H9 (cell line): Measurements from ENCODE around the gene SETD7. TPM values are rescaled to one million over a fixed set of nuclear protein-coding genes. Genes with fewer than 3 reads are reported as not detected.

Experiments
- DNase-seq: peaks from one replicate; pipeline ENCODE4 v3.0.0-alpha.2; 2017
- H2AFZ ChIP-seq: one replicate; pipeline ENCODE4 v1.6.1; 2013; ENCODE audit warnings: mild to moderate bottlenecking, low read length, control low read depth, moderate library complexity
- H2AK5ac ChIP-seq: 2 replicates; pipeline ENCODE4 v1.6.1; 2013; ENCODE audit warnings: low read length, control low read depth, mixed read lengths; ENCODE audit not compliant: insufficient read length
- H2BK120ac ChIP-seq: one replicate; pipeline ENCODE4 v1.6.1; 2013; ENCODE audit warnings: low read depth, mild to moderate bottlenecking, low read length, control low read depth, inconsistent platforms; ENCODE audit not compliant: poor library complexity, severe bottlenecking
- H2BK12ac ChIP-seq: 2 replicates; pipeline ENCODE4 v1.6.1; 2013; ENCODE audit warnings: low read length, control low read depth, mixed read lengths, low read depth; ENCODE audit not compliant: insufficient read length
- H2BK15ac ChIP-seq: 2 replicates; pipeline ENCODE4 v1.6.1; 2013; ENCODE audit warnings: low read depth, low read length, control low read depth
- H2BK20ac ChIP-seq: one replicate; pipeline ENCODE4 v1.6.1; 2013; ENCODE audit warnings: low read depth, mild to moderate bottlenecking, low read length, control low read depth, inconsistent platforms; ENCODE audit not compliant: poor library complexity, severe bottlenecking
- H2BK5ac ChIP-seq: 2 replicates; pipeline ENCODE4 v1.6.1; 2013; ENCODE audit warnings: low read length, control low read depth, mixed read lengths; ENCODE audit not compliant: insufficient read length
- H3K14ac ChIP-seq: 2 replicates; pipeline ENCODE4 v1.6.1; 2013; ENCODE audit warnings: low read length, control low read depth; ENCODE audit not compliant: insufficient read depth
- H3K18ac ChIP-seq: 2 replicates; pipeline ENCODE4 v1.6.1; 2013; ENCODE audit warnings: low read depth, mild to moderate bottlenecking, mixed read lengths, low read length, control low read depth; ENCODE audit not compliant: insufficient read length
- H3K23ac ChIP-seq: 2 replicates; pipeline ENCODE4 v1.6.1; 2013; ENCODE audit warnings: low read length, control low read depth, mixed read lengths, low read depth; ENCODE audit not compliant: insufficient read length
- H3K23me2 ChIP-seq: 2 replicates; pipeline ENCODE4 v1.6.1; 2013; ENCODE audit warnings: low read depth, mild to moderate bottlenecking, mixed read lengths, low read length, control low read depth; ENCODE audit not compliant: insufficient read length, poor library complexity, severe bottlenecking
- H3K27ac ChIP-seq: 2 replicates; pipeline ENCODE4 v1.5.1; 2013; ENCODE audit warnings: low read length, control low read depth, mixed read lengths, low read depth; ENCODE audit not compliant: insufficient read length
- H3K27me3 ChIP-seq: 2 replicates; pipeline ENCODE4 v1.6.1; 2013; ENCODE audit warnings: low read length, control low read depth, inconsistent platforms; ENCODE audit not compliant: insufficient read depth
- H3K4ac ChIP-seq: 2 replicates; pipeline ENCODE4 v1.6.1; 2013; ENCODE audit warnings: low read depth, mild to moderate bottlenecking, control low read depth, inconsistent platforms, low read length, moderate library complexity
- H3K4me1 ChIP-seq: 2 replicates; pipeline ENCODE4 v1.6.1; 2013; ENCODE audit warnings: low read length, control low read depth, inconsistent platforms; ENCODE audit not compliant: insufficient read depth
- H3K4me2 ChIP-seq: 2 replicates; pipeline ENCODE4 v1.6.1; 2013; ENCODE audit warnings: low read length, control low read depth, mixed read lengths; ENCODE audit not compliant: insufficient read length, insufficient read depth
- H3K56ac ChIP-seq: 2 replicates; pipeline ENCODE4 v1.6.1; 2013; ENCODE audit warnings: low read depth, mild to moderate bottlenecking, mixed read lengths, low read length, control low read depth; ENCODE audit not compliant: insufficient read length
- H3K79me1 ChIP-seq: 2 replicates; pipeline ENCODE4 v1.6.1; 2013; ENCODE audit warnings: low read depth, mild to moderate bottlenecking, moderate library complexity, low read length, control low read depth, inconsistent platforms; ENCODE audit not compliant: insufficient read depth, poor library complexity, severe bottlenecking
- H3K79me2 ChIP-seq: 2 replicates; pipeline ENCODE4 v1.6.1; 2013; ENCODE audit warnings: low read length, control low read depth, inconsistent platforms; ENCODE audit not compliant: insufficient read depth
- H3K9ac ChIP-seq: 2 replicates; pipeline ENCODE4 v1.6.1; 2013; ENCODE audit warnings: low read length, control low read depth, mixed read lengths; ENCODE audit not compliant: insufficient read length; ENCODE audit errors: extremely low read depth
- H3K9me3 ChIP-seq: one replicate; pipeline ENCODE4 v1.6.1; 2013; ENCODE audit warnings: low read depth, low read length, inconsistent platforms; ENCODE audit not compliant: control insufficient read depth
- H3T11ph ChIP-seq: one replicate; pipeline ENCODE4 v1.6.1; 2013; ENCODE audit warnings: mild to moderate bottlenecking, low read length, control low read depth, inconsistent platforms
- H4K20me1 ChIP-seq: one replicate; pipeline ENCODE4 v1.6.1; 2013; ENCODE audit not compliant: control insufficient read depth, insufficient read length, insufficient read depth
- H4K5ac ChIP-seq: 2 replicates; pipeline ENCODE4 v1.6.1; 2013; ENCODE audit warnings: low read depth, mild to moderate bottlenecking, mixed read lengths, low read length, control low read depth; ENCODE audit not compliant: insufficient read length
- H4K8ac ChIP-seq: replicated peaks from 2 replicates; pipeline ENCODE4 v1.6.1; 2013; ENCODE audit warnings: low read length, control low read depth, mixed read lengths, low read depth; ENCODE audit not compliant: insufficient read length
- H4K91ac ChIP-seq: 2 replicates; pipeline ENCODE4 v1.6.1; 2013; ENCODE audit warnings: low read depth, mild to moderate bottlenecking, moderate library complexity, mixed read lengths, low read length, control low read depth; ENCODE audit not compliant: insufficient read length
- H3K27ac Mint-ChIP-seq, 3 experiments: 2 replicates in 2 of 3; 3 replicates in 1 of 3; pipeline ENCODE4 v1.8.0; 2020 to 2021; ENCODE audit warnings: mixed read lengths in 3 of 3, mild to moderate bottlenecking in 1 of 3, moderate library complexity in 1 of 3
- H3K27me3 Mint-ChIP-seq: 2 replicates; pipeline ENCODE4 v1.8.0; 2021; ENCODE audit warnings: low read depth, mild to moderate bottlenecking, moderate library complexity, mixed read lengths
- H3K36me3 Mint-ChIP-seq, 3 experiments: 2 replicates in 2 of 3; 3 replicates in 1 of 3; pipeline ENCODE4 v1.8.0; 2020 to 2021; ENCODE audit warnings: low read depth in 3 of 3, mixed read lengths in 3 of 3; ENCODE audit not compliant: insufficient read depth in 1 of 3
- H3K4me1 Mint-ChIP-seq, 2 experiments: 2 replicates each; pipeline ENCODE4 v1.8.0; 2020; ENCODE audit warnings: mixed read lengths in 2 of 2
- H3K4me3 Mint-ChIP-seq, 2 experiments: 2 replicates in 1 of 2; 3 replicates in 1 of 2; pipeline ENCODE4 v1.8.0; 2020 to 2021; ENCODE audit warnings: mild to moderate bottlenecking in 2 of 2, mixed read lengths in 2 of 2, moderate library complexity in 1 of 2
- H3K9me3 Mint-ChIP-seq, 2 experiments: 2 replicates in 1 of 2; 3 replicates in 1 of 2; pipeline ENCODE4 v1.8.0; 2020; ENCODE audit warnings: mild to moderate bottlenecking in 2 of 2, mixed read lengths in 2 of 2, moderate library complexity in 1 of 2
- CTCF ChIP-seq: fragments of 200-600 bp; sonication (generic); conservative IDR thresholded peaks from 3 replicates; pipeline ENCODE4 v1.8.0; 2021; ENCODE audit warnings: antibody characterized with exemption, mild to moderate bottlenecking
- WGBS: extraction: QIAGEN DNeasy Blood & Tissue Kit; methylation state at CpG from one replicate; pipeline ENCODE4 v1.1.7; 2013; ENCODE audit warnings: missing lambda C conversion rate, low lambda C conversion rate, mixed read lengths; ENCODE audit not compliant: insufficient read length; ENCODE audit errors: extremely low coverage; 5-methylcytosine and 5-hydroxymethylcytosine counted together
- total RNA-seq: library from RNA; stranded (reverse); gene quantifications from 2 replicates; pipeline ENCODE4 v1.2.1, GENCODE V29; 2021

SETD7 gene
- total RNA-seq, 1 experiment from 2014 or later, result 1.5 TPM

- no peak overlapping the region for H2AFZ ChIP-seq
- peak overlapping the region; percentile 73 for H3K4me2 ChIP-seq
- H3K23me2 ChIP-seq, result peaks cover 19% of the 10 kb centered on the region
- no CpG with 5 or more reads among the region's 3 CpGs for WGBS
- no peak overlapping the region for H3K14ac ChIP-seq
- Mint-ChIP-seq H3K27ac (no peak overlapping the region; a peak in 1 of 7 replicates), H3K9me3 (peaks cover 0 to 3% of the 10 kb centered on the region in 2 experiments; a peak in 2 of 5 replicates), H3K36me3 (no peaks in the 10 kb centered on the region; a peak in 2 of 7 replicates), H3K4me1 (peaks cover 24 to 35% of the 10 kb centered on the region in 2 experiments), H3K4me3 (peak overlapping the region; percentile 87 to 98), H3K27me3 (peaks cover 93% of the 10 kb centered on the region)
- TF ChIP-seq CTCF, result no peak
- H3K9ac ChIP-seq, result no peak overlapping the region
- no peak for DNase-seq
- peaks cover 5% of the 10 kb centered on the region for H3K4me1 ChIP-seq
- no peaks in the 10 kb centered on the region for H3K79me1 ChIP-seq
- H2BK15ac ChIP-seq, result no peak overlapping the region
- no peak overlapping the region for H4K5ac ChIP-seq
- no peak overlapping the region for H2BK5ac ChIP-seq
- H3K56ac ChIP-seq, result no peak overlapping the region
- no peak overlapping the region for H3K18ac ChIP-seq
- no peak overlapping the region for H3K4ac ChIP-seq
- H2AK5ac ChIP-seq, result no peak overlapping the region
- no peaks in the 10 kb centered on the region for H3K79me2 ChIP-seq
- no peaks in the 10 kb centered on the region for H4K20me1 ChIP-seq
- no peak overlapping the region for H4K8ac ChIP-seq
- H3K27ac ChIP-seq, result no peak overlapping the region
- H4K91ac ChIP-seq, result no peak overlapping the region
- no peaks in the 10 kb centered on the region for H3K9me3 ChIP-seq
- no peak overlapping the region for H3K23ac ChIP-seq
- H2BK120ac ChIP-seq, result no peak overlapping the region
- peaks cover 25% of the 10 kb centered on the region for H3K27me3 ChIP-seq
- H3T11ph ChIP-seq, result no peak overlapping the region
- no peak overlapping the region for H2BK12ac ChIP-seq
- no peak overlapping the region for H2BK20ac ChIP-seq
Observed at GRCh38 chr4:139557556-139558110, 1.6 kb upstream of the SETD7 start.
